Trophoblast cell (in vitro differentiated cells and primary cell): ENCODE results near the gene AHDC1.
A peak's percentile ranks its signal among the peaks of the same experiment; 100 is the strongest.

Experiments used
- DNase-seq, 2 donors: peaks; one replicate each; pipeline ENCODE4 v3.0.0-alpha.2; 2016
- H2AFZ ChIP-seq: 2 replicates; pipeline ENCODE4 v1.6.1; 2013; ENCODE audit warnings: low read length, moderate library complexity, mild to moderate bottlenecking; ENCODE audit not compliant: insufficient read depth, poor library complexity
- H2AK5ac ChIP-seq: 2 replicates; pipeline ENCODE4 v1.6.1; 2013; ENCODE audit warnings: mild to moderate bottlenecking, low read length
- H2BK120ac ChIP-seq: 2 replicates; pipeline ENCODE4 v1.6.1; 2013; ENCODE audit warnings: low read length, mild to moderate bottlenecking, moderate library complexity; ENCODE audit not compliant: insufficient read depth, poor library complexity
- H2BK12ac ChIP-seq: 2 replicates; pipeline ENCODE4 v1.6.1; 2013; ENCODE audit warnings: mild to moderate bottlenecking, low read length, moderate library complexity
- H2BK5ac ChIP-seq: 2 replicates; pipeline ENCODE4 v1.6.1; 2013; ENCODE audit warnings: low read length, low read depth, moderate library complexity, mild to moderate bottlenecking; ENCODE audit not compliant: poor library complexity
- H3K14ac ChIP-seq: 2 replicates; pipeline ENCODE4 v1.6.1; 2013; ENCODE audit warnings: mild to moderate bottlenecking, low read length
- H3K18ac ChIP-seq: 2 replicates; pipeline ENCODE4 v1.6.1; 2013; ENCODE audit warnings: mild to moderate bottlenecking, low read length
- H3K23ac ChIP-seq: 2 replicates; pipeline ENCODE4 v1.6.1; 2013; ENCODE audit warnings: low read length
- H3K27ac ChIP-seq: 2 replicates; pipeline ENCODE4 v1.5.1; 2013; ENCODE audit warnings: low read depth, mild to moderate bottlenecking, inconsistent platforms, low read length, moderate library complexity
- H3K27me3 ChIP-seq: 2 replicates; pipeline ENCODE4 v1.6.1; 2013; ENCODE audit warnings: inconsistent platforms, mild to moderate bottlenecking, low read length, moderate library complexity; ENCODE audit not compliant: insufficient read depth
- H3K36me3 ChIP-seq, 2 experiments: 1 replicate in 1 of 2; 2 replicates in 1 of 2; pipeline ENCODE4 v1.6.1; 2013; ENCODE audit warnings: low read length in 2 of 2, mild to moderate bottlenecking in 2 of 2, moderate library complexity in 1 of 2; ENCODE audit not compliant: insufficient read depth in 2 of 2, control insufficient read depth in 1 of 2
- H3K4ac ChIP-seq: 2 replicates; pipeline ENCODE4 v1.6.1; 2013; ENCODE audit warnings: low read depth, mild to moderate bottlenecking, low read length, moderate library complexity
- H3K4me1 ChIP-seq, 2 experiments: 1 replicate in 1 of 2; 2 replicates in 1 of 2; pipeline ENCODE4 v1.6.1; 2013; ENCODE audit warnings: low read length in 2 of 2, mild to moderate bottlenecking in 2 of 2, moderate library complexity in 1 of 2; ENCODE audit not compliant: insufficient read depth in 2 of 2, control insufficient read depth in 1 of 2
- H3K4me2 ChIP-seq: 2 replicates; pipeline ENCODE4 v1.6.1; 2013; ENCODE audit warnings: inconsistent platforms, mild to moderate bottlenecking, low read length, moderate library complexity
- H3K4me3 ChIP-seq: 2 replicates; pipeline ENCODE4 v1.5.1; 2013; ENCODE audit warnings: mild to moderate bottlenecking, low read depth, low read length, inconsistent platforms
- H3K79me1 ChIP-seq: one replicate; pipeline ENCODE4 v1.6.1; 2013; ENCODE audit warnings: low read length
- H3K79me2 ChIP-seq: 2 replicates; pipeline ENCODE4 v1.6.1; 2013; ENCODE audit warnings: low read length, mild to moderate bottlenecking; ENCODE audit not compliant: control insufficient read depth, insufficient read depth, poor library complexity
- H3K9ac ChIP-seq: 2 replicates; pipeline ENCODE4 v1.6.1; 2013; ENCODE audit warnings: mild to moderate bottlenecking, low read length
- H3K9me3 ChIP-seq: 2 replicates; pipeline ENCODE4 v1.6.1; 2013; ENCODE audit warnings: low read depth, mild to moderate bottlenecking, control low read depth, inconsistent platforms, low read length; ENCODE audit not compliant: insufficient read depth
- H4K12ac ChIP-seq: 2 replicates; pipeline ENCODE4 v1.6.1; 2013; ENCODE audit warnings: low read depth, mild to moderate bottlenecking, low read length, moderate library complexity
- H4K8ac ChIP-seq: 2 replicates; pipeline ENCODE4 v1.6.1; 2013; ENCODE audit warnings: low read depth, mild to moderate bottlenecking, low read length, moderate library complexity
- H4K91ac ChIP-seq: one replicate; pipeline ENCODE4 v1.6.1; 2013; ENCODE audit warnings: low read depth, mild to moderate bottlenecking, low read length, moderate library complexity
- WGBS: extraction: QIAGEN DNeasy Blood & Tissue Kit; methylation state at CpG from one replicate; pipeline ENCODE4 v1.1.7; 2013; ENCODE audit warnings: missing lambda C conversion rate; ENCODE audit not compliant: insufficient read length, insufficient coverage; ENCODE audit errors: extremely low coverage; 5-methylcytosine and 5-hydroxymethylcytosine counted together

The AHDC1 gene

GRCh38 chr1:27496604-27497155, 107.3 kb downstream of the AHDC1 start:
- no peak overlapping the region for H2BK12ac ChIP-seq
- H3K4ac ChIP-seq: no peak overlapping the region
- no peaks in the 10 kb centered on the region for H3K36me3 ChIP-seq
- H4K91ac ChIP-seq: no peak overlapping the region
- H2BK120ac ChIP-seq: no peak overlapping the region
- H3K79me2 ChIP-seq: no peaks in the 10 kb centered on the region
- no peak overlapping the region for H4K12ac ChIP-seq
- no peak overlapping the region for H4K8ac ChIP-seq
- H3K79me1 ChIP-seq: no peaks in the 10 kb centered on the region
- H3K27me3 ChIP-seq: no peaks in the 10 kb centered on the region
- H3K9me3 ChIP-seq: no peaks in the 10 kb centered on the region
- no CpG with 5 or more reads among the region's 8 CpGs for WGBS
- no peak overlapping the region for H2AFZ ChIP-seq
- no peak overlapping the region for H2BK5ac ChIP-seq
- no peak overlapping the region for H3K23ac ChIP-seq
- H2AK5ac ChIP-seq: no peak overlapping the region
- no peak overlapping the region for H3K4me3 ChIP-seq
- no peak overlapping the region for H3K18ac ChIP-seq
- no peak overlapping the region for H3K27ac ChIP-seq
- peak overlapping the region; percentile 2 for H3K4me2 ChIP-seq
- H3K4me1 ChIP-seq: no peaks in the 10 kb centered on the region
- DNase-seq: peak in 1 of 2 donors; percentile 27
- H3K14ac ChIP-seq: no peak overlapping the region
- no peak overlapping the region for H3K9ac ChIP-seq

GRCh38 chr1:27492796-27493195, 111.1 kb downstream of the AHDC1 start:
- Histone ChIP-seq H3K4me2 (no peak overlapping the region), H2AK5ac (no peak overlapping the region), H4K91ac (no peak overlapping the region), H3K36me3 (no peaks in the 10 kb centered on the region), H3K79me2 (peaks cover 6% of the 10 kb centered on the region), H3K79me1 (peaks cover 7% of the 10 kb centered on the region), H3K4ac (no peak overlapping the region), H3K27me3 (no peaks in the 10 kb centered on the region), H3K9me3 (no peaks in the 10 kb centered on the region), H3K23ac (no peak overlapping the region), H3K4me3 (no peak overlapping the region), H3K9ac (no peak overlapping the region), H2BK120ac (no peak overlapping the region), H3K18ac (no peak overlapping the region), H2BK5ac (no peak overlapping the region), H2BK12ac (no peak overlapping the region), H3K27ac (no peak overlapping the region), H4K8ac (no peak overlapping the region), H3K14ac (no peak overlapping the region), H2AFZ (no peak overlapping the region), H3K4me1 (peaks cover 0 to 9% of the 10 kb centered on the region in 2 experiments), H4K12ac (no peak overlapping the region)
- DNase-seq: no peak
- WGBS: no CpG with 5 or more reads among the region's 3 CpGs

GRCh38 chr1:27491748-27492700, 111.9 kb downstream of the AHDC1 start:
- Histone ChIP-seq H3K14ac (no peak overlapping the region), H4K8ac (no peak overlapping the region), H3K18ac (no peak overlapping the region), H2AFZ (no peak overlapping the region), H3K4ac (no peak overlapping the region), H3K4me1 (peaks cover 0 to 9% of the 10 kb centered on the region in 2 experiments), H3K27ac (no peak overlapping the region), H2BK5ac (no peak overlapping the region), H2BK120ac (no peak overlapping the region), H2BK12ac (peak overlapping the region; percentile 48), H4K12ac (no peak overlapping the region), H3K79me1 (peaks cover 7% of the 10 kb centered on the region), H3K27me3 (no peaks in the 10 kb centered on the region), H4K91ac (peak overlapping the region; percentile 5), H3K36me3 (no peaks in the 10 kb centered on the region), H3K79me2 (peaks cover 6% of the 10 kb centered on the region), H3K9me3 (no peaks in the 10 kb centered on the region), H3K9ac (no peak overlapping the region), H3K4me3 (no peak overlapping the region), H3K23ac (no peak overlapping the region), H2AK5ac (no peak overlapping the region), H3K4me2 (no peak overlapping the region)
- WGBS: no CpG with 5 or more reads among the region's 9 CpGs
- no peak for DNase-seq

- Histone ChIP-seq H4K8ac (peak within 1 kb of the TSS; percentile 92), H2BK12ac (peak within 1 kb of the TSS; percentile 32), H3K4me1 (peaks cover 0 to 9% of the 10 kb centered on the region in 2 experiments), H3K27me3 (no peaks in the 10 kb centered on the region), H2AK5ac (peak within 1 kb of the TSS; percentile 96), H3K79me1 (peaks cover 7% of the 10 kb centered on the region), H3K9ac (peak within 1 kb of the TSS; percentile 96), H3K4me2 (peak within 1 kb of the TSS; percentile 75), H3K14ac (peak within 1 kb of the TSS; percentile 96), H3K79me2 (peaks cover 9% of the 10 kb centered on the region), H4K91ac (peak within 1 kb of the TSS; percentile 97), H4K12ac (peak within 1 kb of the TSS; percentile 96), H3K36me3 (no peaks in the 10 kb centered on the region), H3K4ac (peak within 1 kb of the TSS; percentile 99), H2BK120ac (peak within 1 kb of the TSS; percentile 92), H2BK5ac (peak within 1 kb of the TSS; percentile 90), H3K27ac (peak within 1 kb of the TSS; percentile 48), H3K9me3 (no peaks in the 10 kb centered on the region), H3K4me3 (peak within 1 kb of the TSS; percentile 93), H3K23ac (no peak within 1 kb of the TSS), H2AFZ (peak within 1 kb of the TSS; percentile 95), H3K18ac (peak within 1 kb of the TSS; percentile 97)
- WGBS: no CpG with 5 or more reads among the region's 50 CpGs
- DNase-seq: peak; percentile 97 to 98
Measured at GRCh38 chr1:27489973-27490741, 113.8 kb downstream of the AHDC1 start, which contains the start of gene WASF2. Gene WASF2, minus strand, starts transcription at chr1:27490167. Its CDS starts 61,277 bp downstream, at chr1:27428890.
